Stimulated activated CD4-positive, alpha-beta T cell treated with anti-CD3 and anti-CD28 coated beads, Interleukin-1b, Interleukin-23, amount 100 ng/mL, for 1 hour (primary cell): ENCODE data around the gene EPS8L2.

Source experiments
- DNase-seq, 2 donors: peaks; one replicate each; pipeline ENCODE4 v3.0.0-alpha.2; 2020; ENCODE audit warnings: low read depth in 2 of 2

The EPS8L2 gene

DNA sequence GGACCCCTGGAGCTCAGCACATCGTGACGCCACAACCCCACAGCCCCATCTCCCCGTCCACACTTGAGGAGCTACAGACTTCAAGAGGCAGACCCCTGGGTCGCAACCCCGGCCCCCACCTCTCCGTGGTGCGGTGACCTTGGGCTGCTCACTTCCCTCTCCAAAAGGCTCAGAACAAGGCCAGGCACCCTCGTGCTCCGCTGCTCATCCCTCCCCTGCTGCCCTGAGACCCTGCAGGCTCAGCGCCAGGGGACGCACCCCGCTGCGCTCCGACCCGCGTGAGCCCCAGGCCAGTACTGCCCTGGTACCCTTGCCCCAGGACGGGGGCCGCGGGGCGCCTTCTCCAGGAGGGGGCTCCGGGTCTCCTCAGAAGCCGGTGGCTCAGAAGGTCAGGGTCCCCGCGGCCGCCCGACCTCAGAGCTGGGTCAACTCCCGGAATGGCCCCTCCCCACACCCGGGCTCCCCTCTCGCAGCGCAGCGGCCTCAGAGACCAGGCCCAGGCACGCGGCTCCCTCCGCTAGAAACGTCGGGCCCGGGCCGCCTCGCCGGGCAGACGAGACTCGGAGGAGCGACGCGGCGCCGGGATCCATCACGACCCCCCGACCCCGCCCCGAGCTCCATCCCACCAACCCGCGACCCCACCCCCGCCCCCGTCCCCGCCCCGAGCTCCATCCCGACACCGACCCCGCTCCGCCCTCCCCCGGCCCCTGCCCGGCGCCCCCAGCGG is 70.7 kb downstream of the EPS8L2 start:
- no peak for DNase-seq
